Gastrocnemius medialis (tissue), 4 donors: Measurements from ENCODE around the gene TGFBR2.

Experiments used
- CTCF ChIP-seq, 5 experiments: fragments of 450-650 bp in 3 of 5; fragments of 200-600 bp in 2 of 5; sonication (generic) in 2 of 5; IDR thresholded peaks in 4 of 5; conservative IDR thresholded peaks in 1 of 5; 1 replicate in 4 of 5; 2 replicates in 1 of 5; pipeline ENCODE4 v1.5.1; 2016 to 2019; ENCODE audit warnings: antibody characterized with exemption in 5 of 5, mild to moderate bottlenecking in 3 of 5, moderate library complexity in 3 of 5
- POLR2A ChIP-seq, 2 donors: fragments of 450-650 bp; IDR thresholded peaks; one replicate each; pipeline ENCODE4 v1.6.1; 2017; ENCODE audit warnings: antibody characterized with exemption in 2 of 2, mild to moderate bottlenecking in 2 of 2, moderate library complexity in 2 of 2

GRCh38 chr3:30581067-30581585 is 25.3 kb upstream of the TGFBR2 start:
- TF ChIP-seq CTCF (IDR thresholded peaks at IDR 0.05 in 4 of 5, conservative IDR thresholded peaks at IDR 0.05 in 1 of 5) (no peak), POLR2A (IDR thresholded peaks at IDR 0.05) (no peak)
